T47D (cell line): Measurements from ENCODE around the gene OTUD5.
"Not testable (repeated sequence)": the region's sequence is repeated elsewhere in the genome, so short reads cannot be mapped to it uniquely, and the experiment has no call there.

Experiments
- DNase-seq, 2 experiments: peaks; one replicate each; pipeline versions ENCODE4 v3.0.0 to v3.0.0-alpha.2; 2011 to 2012; ENCODE audit warnings: low read depth in 1 of 2, low spot score in 1 of 2
- JUND ChIP-seq: IDR thresholded peaks from 2 replicates; pipeline ENCODE4 v1.6.1; 2012; ENCODE audit warnings: low read depth
- in situ Hi-C: cut with HindIII; loops from 2 replicates; pipeline ENCODE4 v1.10.0; 2016; ENCODE audit warnings: low sequenced_read_pairs, low pct_unique_long_range_greater_than_20kb

Gene OTUD5

DNA sequence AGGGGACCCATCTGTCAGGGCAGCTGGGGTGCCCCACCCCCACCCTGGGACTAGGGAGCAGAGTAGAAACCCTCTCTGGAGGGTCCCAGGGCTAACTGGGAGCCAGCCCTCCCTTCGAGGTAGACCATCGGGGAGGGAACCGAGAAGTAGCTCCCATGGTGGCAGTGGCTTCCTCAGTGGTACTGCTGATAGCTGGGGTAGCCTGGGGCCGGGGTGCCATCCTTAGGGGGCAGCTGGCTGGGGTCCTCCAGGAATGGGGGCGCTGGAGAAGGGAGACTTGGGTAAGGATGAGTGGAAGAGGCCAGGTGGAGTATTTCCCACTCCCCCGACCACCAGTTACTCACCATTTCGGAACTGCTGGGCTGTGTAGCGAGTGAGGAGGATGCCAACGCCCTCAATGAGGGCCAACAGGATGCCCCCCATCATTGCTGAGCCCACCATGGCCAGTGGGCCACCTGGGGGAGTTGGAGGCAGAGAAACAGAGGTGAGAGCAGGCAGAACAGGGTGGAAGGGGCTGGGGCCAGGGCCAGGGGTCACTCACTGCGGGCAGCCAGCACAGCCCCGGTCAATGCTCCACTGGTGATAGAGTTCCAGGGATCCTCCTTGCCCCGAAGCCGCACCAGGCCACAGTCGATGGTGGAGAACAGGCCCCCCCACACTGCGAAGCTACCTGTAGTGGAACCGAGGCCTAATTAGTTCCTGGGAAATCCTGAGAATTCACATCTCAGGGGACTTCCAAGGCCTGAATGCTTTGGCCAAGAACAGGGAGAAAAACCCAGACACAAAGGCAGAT lies 63.7 kb downstream of the OTUD5 start:
- DNase-seq: no peak
- TF ChIP-seq JUND: no peak
- in situ Hi-C loops: no loop called here

DNA sequence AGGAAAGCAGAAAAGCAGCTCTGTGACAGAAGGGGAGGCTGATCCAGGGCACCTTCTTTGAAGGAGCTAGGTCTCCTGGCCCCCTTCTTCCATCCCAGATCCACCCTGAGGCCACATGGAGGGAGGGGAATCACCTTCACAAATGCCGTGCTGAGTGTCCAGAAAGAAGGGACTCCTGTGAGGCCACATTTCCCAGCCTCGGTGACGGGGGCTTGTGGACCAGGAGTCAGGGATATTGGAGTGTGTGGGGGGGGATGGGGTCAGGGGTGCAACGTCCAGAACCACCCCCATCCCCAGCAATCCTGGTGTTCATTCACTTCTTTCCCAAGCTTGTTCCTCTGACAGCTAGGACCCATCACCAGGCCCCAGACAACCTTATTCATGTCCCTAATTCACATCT lies 64.5 kb downstream of the OTUD5 start:
- in situ Hi-C loops: no loop called here
- no peak for DNase-seq
- no peak for TF ChIP-seq JUND

DNA sequence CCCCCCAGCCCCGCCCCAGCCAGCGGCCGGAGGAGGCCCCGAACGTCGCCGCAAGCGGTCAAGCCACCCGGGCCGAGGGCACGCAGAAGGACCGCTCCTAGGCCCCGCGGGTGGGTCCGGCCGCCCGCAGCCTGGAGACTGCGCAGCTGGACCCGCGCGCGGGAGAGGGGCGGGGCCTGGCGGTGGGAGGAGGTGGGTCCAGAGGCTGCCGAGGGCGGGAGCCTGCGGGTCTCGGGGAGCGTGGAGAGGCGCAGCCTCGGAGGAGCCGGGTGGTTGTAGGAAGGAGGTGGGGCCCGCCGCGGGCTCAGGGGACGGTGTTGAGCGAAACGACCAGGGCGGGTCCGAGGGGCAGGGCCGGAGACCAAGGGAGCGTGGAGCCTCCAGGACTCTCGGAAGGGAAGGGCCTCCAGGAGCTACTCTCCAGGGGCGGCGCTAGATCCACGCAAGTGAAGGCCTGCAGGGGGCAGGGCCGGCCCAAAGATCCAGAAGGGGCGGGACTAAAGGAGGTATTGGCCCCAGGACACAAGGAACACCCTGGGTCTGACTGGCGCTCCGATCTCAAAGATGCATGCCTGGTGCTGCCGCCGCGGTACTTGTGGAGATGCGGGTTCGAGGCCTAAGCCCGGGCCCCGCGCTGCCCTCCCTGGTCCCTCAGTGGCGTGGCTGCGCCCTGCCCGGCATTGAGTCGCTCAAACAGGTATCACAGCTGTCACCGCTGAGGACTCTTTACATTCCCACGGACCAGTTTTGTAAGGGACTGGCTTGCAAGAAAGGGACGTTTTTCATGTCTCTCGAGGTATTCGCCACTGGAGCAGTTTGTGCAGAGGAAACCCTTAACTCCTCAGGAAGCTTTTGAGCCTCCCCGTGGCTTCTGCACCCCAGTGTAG lies 65.8 kb downstream of the OTUD5 start:
- peak; percentile 68 to 97 for DNase-seq
- in situ Hi-C loops: no loop called here
- no peak for TF ChIP-seq JUND

DNA sequence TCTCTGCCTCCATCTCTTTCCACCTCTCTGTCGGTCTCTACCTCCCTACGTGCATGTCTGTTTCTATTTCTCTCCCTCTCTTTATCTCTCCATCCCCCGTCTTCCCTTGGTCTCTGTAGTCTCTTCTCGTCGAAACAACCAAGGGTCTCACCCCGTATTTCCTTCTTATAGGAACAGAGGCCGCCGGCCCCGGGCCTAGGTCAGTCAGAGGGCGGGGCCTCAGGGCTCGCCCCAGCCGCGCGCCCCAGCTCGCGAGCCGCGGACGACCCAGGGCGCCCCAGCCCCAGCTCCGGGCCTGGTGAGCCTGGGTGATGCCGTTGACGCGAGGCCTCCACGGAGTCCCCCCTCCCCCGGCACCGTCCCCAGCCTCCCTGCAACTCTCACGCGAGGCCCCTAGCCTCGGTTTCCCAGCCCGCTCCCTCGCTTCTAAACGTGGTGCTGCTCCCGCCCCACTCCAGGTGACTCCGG lies 66.4 kb downstream of the OTUD5 start:
- no peak for TF ChIP-seq JUND
- DNase-seq: no peak
- in situ Hi-C loops: no loop called here

DNA sequence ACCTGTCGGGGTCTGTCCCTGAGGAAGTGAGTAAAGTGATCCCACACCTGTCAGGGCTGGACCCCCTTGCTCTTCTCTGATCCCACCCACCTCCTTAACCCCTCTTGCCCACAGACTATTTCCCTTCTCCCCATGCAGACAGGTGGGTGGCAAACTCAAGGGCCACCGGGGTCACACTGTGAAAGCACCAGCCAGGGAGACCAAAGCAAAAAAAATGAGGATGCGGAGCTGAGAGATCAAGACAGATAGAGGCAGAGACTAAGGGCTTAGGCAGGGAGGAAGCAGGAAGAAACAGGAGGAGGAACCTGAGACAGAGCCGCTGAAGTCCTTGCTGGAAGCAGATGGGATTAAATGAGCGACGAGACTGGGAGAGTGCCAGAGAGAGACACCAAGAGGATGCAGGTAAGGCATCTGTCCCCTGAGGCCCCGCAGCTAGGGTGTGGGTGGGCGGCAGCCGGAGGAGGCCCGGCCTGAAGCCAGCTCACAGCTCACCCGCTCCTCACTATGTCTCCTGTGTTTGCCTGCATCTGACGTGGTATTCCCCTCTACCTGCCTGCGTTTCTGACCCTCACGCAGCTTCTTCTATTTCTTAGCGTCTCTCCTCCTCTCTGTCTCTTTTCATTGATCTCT lies 67.0 kb downstream of the OTUD5 start:
- TF ChIP-seq JUND: no peak
- in situ Hi-C loops: no loop called here
- DNase-seq: peak in 1 of 2 experiments; percentile 15

DNA sequence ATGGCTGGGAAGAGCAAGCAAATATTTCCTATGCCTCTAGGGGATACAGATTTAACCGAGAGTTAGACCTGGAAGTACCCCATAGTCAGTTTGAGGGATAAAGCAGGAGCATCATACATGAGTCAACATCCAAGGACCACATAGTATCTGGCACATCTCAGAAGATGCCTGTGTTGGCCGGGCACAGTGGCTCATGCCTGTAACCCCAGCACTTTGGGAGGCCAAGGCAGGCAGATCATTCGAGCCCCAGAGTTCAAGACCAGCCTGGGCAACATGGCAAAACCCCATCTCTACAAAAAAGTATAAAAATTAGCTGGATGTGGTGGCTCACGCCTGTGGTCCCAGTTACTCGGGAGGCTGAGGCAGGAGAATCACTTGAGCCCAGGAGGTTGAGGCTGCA lies 70.8 kb downstream of the OTUD5 start:
- DNase-seq, in situ Hi-C loops: not testable (repeated sequence)

DNA sequence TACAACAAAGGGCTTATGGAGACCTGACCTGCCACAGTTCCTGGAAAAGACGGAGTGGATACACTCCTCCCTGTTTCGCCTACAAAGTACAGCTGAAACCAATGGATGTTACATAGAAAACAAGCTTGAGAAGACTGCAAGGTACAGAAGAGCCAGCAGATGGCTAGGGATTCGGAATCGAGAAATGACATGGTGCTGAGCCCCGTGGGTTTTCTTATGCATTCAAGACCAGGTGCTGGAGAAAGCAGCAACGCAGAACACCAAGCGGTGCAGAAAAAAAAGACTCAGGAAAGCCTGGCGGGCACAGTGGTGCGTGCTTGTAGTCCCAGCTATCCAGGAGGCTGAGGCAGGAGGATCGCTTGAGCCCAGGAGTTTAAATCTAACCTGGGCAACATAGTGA lies 73.7 kb downstream of the OTUD5 start:
- peak in 1 of 2 experiments; percentile 58 for DNase-seq
- in situ Hi-C loops: no loop called here
- no peak for TF ChIP-seq JUND

DNA sequence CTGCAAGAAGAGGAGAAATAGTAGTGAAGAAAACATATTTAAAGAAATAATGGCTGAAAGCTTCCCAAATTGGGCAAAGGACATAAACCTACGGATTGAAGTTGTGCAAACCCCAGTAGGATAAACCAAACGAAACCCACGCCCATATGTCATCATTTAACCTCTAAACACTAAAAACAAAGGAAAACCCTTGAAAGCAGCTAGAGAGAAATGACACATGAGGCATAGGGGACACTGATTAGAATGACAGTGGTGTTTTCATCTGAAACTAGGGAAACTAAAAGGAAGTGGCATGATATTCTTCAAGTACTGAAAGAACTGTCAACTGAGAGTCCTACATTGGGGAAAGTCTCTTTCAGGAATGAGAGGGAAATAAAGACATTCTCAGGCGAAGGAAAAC lies 80.5 kb downstream of the OTUD5 start:
- in situ Hi-C loops, DNase-seq: not testable (repeated sequence)
